CD4-positive, alpha-beta T cell (primary cell): ENCODE data around the gene SLC5A6. TPM values are rescaled to one million over a fixed set of nuclear protein-coding genes. Genes with fewer than 3 reads are reported as not detected.

Source experiments
- ATAC-seq: fragments of 200-7000 bp; cut with Tn5 transposase; one replicate; pipeline ENCODE4 v1.10.0; 2022; ENCODE audit warnings: mild to moderate bottlenecking; ENCODE audit not compliant: poor library complexity
- CTCF ChIA-PET: fragments of 350-600 bp; sonication (Branson Sonifier 250); formaldehyde crosslinking; loops from one replicate; lab custom pipeline; 2021; ENCODE audit warnings: antibody characterized with exemption, inconsistent platforms; lab: Charles Lee
- POLR2A ChIA-PET: fragments of 350-600 bp; sonication (Branson Sonifier 250); formaldehyde crosslinking; loops from one replicate; lab custom pipeline; 2021; ENCODE audit warnings: antibody characterized with exemption, inconsistent platforms; lab: Charles Lee
- DNase-seq, 14 experiments: peaks; one replicate each; pipeline ENCODE4 v3.0.0-alpha.2; 2013 to 2020; ENCODE audit warnings: mixed read lengths in 2 of 14
- H3K27ac ChIP-seq, 2 donors: one replicate each; pipeline versions ENCODE4 v1.5.1 to v1.7.0; 2013; ENCODE audit warnings: low read length in 2 of 2, low read depth in 1 of 2, mild to moderate bottlenecking in 1 of 2
- H3K27me3 ChIP-seq, 2 experiments: 1 replicate in 1 of 2; 2 replicates in 1 of 2; pipeline versions ENCODE4 v1.6.1 to v1.7.0; 2013; ENCODE audit warnings: low read length in 2 of 2, control low read depth in 1 of 2, mild to moderate bottlenecking in 1 of 2, moderate library complexity in 1 of 2; ENCODE audit not compliant: insufficient read depth in 2 of 2, control insufficient read depth in 1 of 2
- H3K36me3 ChIP-seq: one replicate; pipeline ENCODE4 v1.6.1; 2013; ENCODE audit warnings: low read length, control low read depth; ENCODE audit not compliant: insufficient read depth
- H3K4me1 ChIP-seq: one replicate; pipeline ENCODE4 v1.6.1; 2013; ENCODE audit warnings: low read length, control low read depth; ENCODE audit not compliant: insufficient read depth
- H3K4me3 ChIP-seq: one replicate; pipeline ENCODE4 v1.5.1; 2013; ENCODE audit warnings: mild to moderate bottlenecking, low read length, moderate library complexity
- H3K9me3 ChIP-seq, 2 experiments: 1 replicate in 1 of 2; 2 replicates in 1 of 2; pipeline versions ENCODE4 v1.6.1 to v1.7.0; 2013; ENCODE audit warnings: low read length in 2 of 2, mild to moderate bottlenecking in 2 of 2, control low read depth in 1 of 2, moderate library complexity in 1 of 2; ENCODE audit not compliant: control insufficient read depth in 1 of 2, insufficient read depth in 1 of 2
- H3K27ac Mint-ChIP-seq: one replicate; pipeline ENCODE4 v1.8.0; 2020; ENCODE audit warnings: mixed read lengths
- H3K27me3 Mint-ChIP-seq: one replicate; pipeline ENCODE4 v1.8.0; 2021; ENCODE audit warnings: mixed read lengths
- H3K36me3 Mint-ChIP-seq: one replicate; pipeline ENCODE4 v1.8.0; 2021; ENCODE audit warnings: low read depth, mixed read lengths
- H3K4me1 Mint-ChIP-seq: one replicate; pipeline ENCODE4 v1.8.0; 2021; ENCODE audit warnings: low read depth, mixed read lengths
- H3K4me3 Mint-ChIP-seq: one replicate; pipeline ENCODE4 v1.8.0; 2020; ENCODE audit warnings: mild to moderate bottlenecking, mixed read lengths
- H3K9me3 Mint-ChIP-seq: one replicate; pipeline ENCODE4 v1.8.0; 2020; ENCODE audit warnings: mixed read lengths
- CTCF ChIP-seq: fragments of 200-600 bp; IDR thresholded peaks from one replicate; pipeline ENCODE4 v1.8.0; 2022; ENCODE audit warnings: antibody characterized with exemption, mild to moderate bottlenecking
- intact Hi-C, 2 experiments: fragments of 100-400 bp; cut with DNase I in 1 of 2; cut with micrococcal nuclease in 1 of 2; formaldehyde crosslinking; loops; one replicate each; pipeline versions ENCODE4 v1.15.1 to v1.9.0; 2023 to 2025; cut with DNase I, micrococcal nuclease
- total RNA-seq, 174 experiments: library from RNA in 2 of 174; stranded (reverse) in 2 of 174; gene quantifications; one replicate each; pipeline ENCODE4 v1.2.3 and lab custom pipeline; 2021 to 2026

Gene SLC5A6
- total RNA-seq, 2 experiments from 2014 or later: 196 to 207 TPM

DNA sequence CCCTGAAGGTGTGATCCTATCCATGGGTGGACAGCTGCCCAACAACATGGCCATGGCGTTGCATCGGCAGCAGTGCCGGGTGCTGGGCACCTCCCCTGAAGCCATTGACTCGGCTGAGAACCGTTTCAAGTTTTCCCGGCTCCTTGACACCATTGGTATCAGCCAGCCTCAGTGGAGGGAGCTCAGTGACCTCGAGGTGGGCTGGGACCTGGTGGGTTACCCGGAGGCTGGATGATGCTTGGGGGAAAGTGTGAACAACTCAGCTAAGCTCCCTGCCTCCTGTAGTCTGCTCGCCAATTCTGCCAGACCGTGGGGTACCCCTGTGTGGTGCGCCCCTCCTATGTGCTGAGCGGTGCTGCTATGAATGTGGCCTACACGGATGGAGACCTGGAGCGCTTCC, 21.3 kb upstream of the SLC5A6 start:
- Mint-ChIP-seq H3K9me3 (no peaks in the 10 kb centered on the region), H3K4me3 (no peak overlapping the region), H3K27me3 (no peaks in the 10 kb centered on the region), H3K4me1 (no peaks in the 10 kb centered on the region), H3K36me3 (peaks cover 87% of the 10 kb centered on the region), H3K27ac (no peak overlapping the region)
- intact Hi-C loops: no loop called here
- ChIA-PET POLR2A (no interaction called here), CTCF (no interaction called here)
- Histone ChIP-seq H3K4me1 (no peaks in the 10 kb centered on the region), H3K4me3 (no peak overlapping the region), H3K36me3 (peaks cover 88% of the 10 kb centered on the region), H3K9me3 (no peaks in the 10 kb centered on the region), H3K27me3 (no peaks in the 10 kb centered on the region), H3K27ac (no peak overlapping the region)
- TF ChIP-seq CTCF: no peak
- ATAC-seq: no peak
- DNase-seq: no peak

DNA sequence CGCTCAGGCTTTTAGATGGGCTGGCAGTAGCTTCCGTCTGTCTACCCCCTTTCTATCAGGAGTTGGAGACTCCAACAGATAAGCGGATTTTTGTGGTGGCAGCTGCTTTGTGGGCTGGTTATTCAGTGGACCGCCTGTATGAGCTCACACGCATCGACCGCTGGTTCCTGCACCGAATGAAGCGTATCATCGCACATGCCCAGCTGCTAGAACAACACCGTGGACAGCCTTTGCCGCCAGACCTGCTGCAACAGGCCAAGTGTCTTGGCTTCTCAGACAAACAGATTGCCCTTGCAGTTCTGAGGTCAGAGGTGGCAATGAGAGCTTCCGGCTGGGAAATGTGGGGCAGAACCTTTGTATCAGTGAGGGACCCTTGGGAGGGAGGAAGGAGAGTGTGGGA, 19.9 kb upstream of the SLC5A6 start:
- Histone ChIP-seq H3K27ac (no peak overlapping the region), H3K4me1 (no peaks in the 10 kb centered on the region), H3K36me3 (peaks cover 89% of the 10 kb centered on the region), H3K9me3 (no peaks in the 10 kb centered on the region), H3K27me3 (no peaks in the 10 kb centered on the region), H3K4me3 (no peak overlapping the region)
- no peak for TF ChIP-seq CTCF
- intact Hi-C loops: no loop called here
- Mint-ChIP-seq H3K27ac (no peak overlapping the region), H3K4me3 (no peak overlapping the region), H3K27me3 (no peaks in the 10 kb centered on the region), H3K4me1 (no peaks in the 10 kb centered on the region), H3K36me3 (peaks cover 88% of the 10 kb centered on the region), H3K9me3 (no peaks in the 10 kb centered on the region)
- CTCF ChIA-PET: no interaction called here
- ATAC-seq: no peak
- POLR2A ChIA-PET: no interaction called here
- no peak for DNase-seq

- Mint-ChIP-seq H3K9me3 (no peaks in the 10 kb centered on the region), H3K4me3 (no peak overlapping the region), H3K4me1 (no peaks in the 10 kb centered on the region), H3K27me3 (no peaks in the 10 kb centered on the region), H3K27ac (no peak overlapping the region), H3K36me3 (peaks cover 86% of the 10 kb centered on the region)
- intact Hi-C loops: no loop called here
- no peaks in the 10 kb centered on the region for H3K4me1 ChIP-seq
- H3K36me3 ChIP-seq: peaks cover 87% of the 10 kb centered on the region
- ChIA-PET POLR2A (no interaction called here), CTCF (no interaction called here)
- H3K27ac ChIP-seq: no peak overlapping the region
- H3K9me3 ChIP-seq: no peaks in the 10 kb centered on the region
- H3K4me3 ChIP-seq: no peak overlapping the region
- TF ChIP-seq CTCF: no peak
- ATAC-seq: no peak
- DNase-seq: no peak
- no peaks in the 10 kb centered on the region for H3K27me3 ChIP-seq
Measured at GRCh38 chr2:27227501-27227900, 15.4 kb upstream of the SLC5A6 start.
